Astrocyte (in vitro differentiated cells and primary cell): ENCODE measurements around the gene GPC3.

Source experiments
- CTCF ChIP-seq: IDR thresholded peaks from 2 replicates; pipeline ENCODE4 v1.5.1; 2011; ENCODE audit warnings: low read depth, mild to moderate bottlenecking, inconsistent platforms, low read length, moderate library complexity; ENCODE audit not compliant: insufficient read depth
- EZH2 ChIP-seq: IDR thresholded peaks from 2 replicates; pipeline ENCODE4 v1.6.1; 2012; ENCODE audit warnings: mild to moderate bottlenecking, low read length, inconsistent platforms; ENCODE audit not compliant: insufficient read depth

DNA sequence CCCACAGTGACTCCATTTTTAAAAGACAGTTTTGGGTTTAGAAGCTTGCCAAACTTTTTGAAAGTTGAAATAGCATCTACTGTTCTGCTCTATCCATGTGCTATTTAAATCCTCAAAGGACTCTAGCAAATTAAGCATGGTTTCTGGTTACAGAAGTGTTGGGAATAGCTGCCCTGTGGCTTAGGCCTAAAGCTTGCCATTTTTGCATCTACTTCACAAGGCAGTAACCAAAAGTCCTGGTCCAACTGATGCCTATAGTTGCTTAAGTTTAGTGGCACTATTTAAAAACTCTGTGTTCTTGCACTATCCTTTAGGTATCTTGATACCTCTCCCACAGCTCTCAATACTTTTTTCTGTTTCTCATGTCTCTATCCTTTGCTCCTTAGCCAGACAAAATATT, 319.1 kb downstream of the GPC3 start:
- TF ChIP-seq CTCF (no peak), EZH2 (no peak)
